Ectodermal cell (in vitro differentiated cells): ENCODE results near the gene GADD45G.

ENCODE experiments used
- H3K27ac ChIP-seq: 2 replicates; pipeline ENCODE4 v1.7.0; 2013; ENCODE audit warnings: mild to moderate bottlenecking, low read depth, low read length; ENCODE audit not compliant: insufficient read depth, poor library complexity, severe bottlenecking
- H3K27me3 ChIP-seq: 2 replicates; pipeline ENCODE4 v1.7.0; 2013; ENCODE audit warnings: mild to moderate bottlenecking, low read length; ENCODE audit not compliant: insufficient read depth, control insufficient read depth, poor library complexity, severe bottlenecking
- H3K36me3 ChIP-seq: one replicate; pipeline ENCODE4 v1.7.0; 2013; ENCODE audit warnings: low read length; ENCODE audit not compliant: control insufficient read depth, insufficient read depth
- H3K4me1 ChIP-seq: one replicate; pipeline ENCODE4 v1.7.0; 2013; ENCODE audit warnings: low read length; ENCODE audit not compliant: control insufficient read depth, insufficient read depth
- H3K4me3 ChIP-seq: 2 replicates; pipeline ENCODE4 v1.7.0; 2013; ENCODE audit warnings: low read depth, low read length, control low read depth; ENCODE audit not compliant: insufficient read depth
- H3K9me3 ChIP-seq: 2 replicates; pipeline ENCODE4 v1.7.0; 2013; ENCODE audit warnings: mild to moderate bottlenecking, low read length, moderate library complexity; ENCODE audit not compliant: control insufficient read depth
- WGBS, 2 experiments: methylation state at CpG; one replicate each; pipeline ENCODE4 v1.1.7; 2013; ENCODE audit warnings: missing lambda C conversion rate in 2 of 2; 5-methylcytosine and 5-hydroxymethylcytosine counted together

GADD45G gene

DNA sequence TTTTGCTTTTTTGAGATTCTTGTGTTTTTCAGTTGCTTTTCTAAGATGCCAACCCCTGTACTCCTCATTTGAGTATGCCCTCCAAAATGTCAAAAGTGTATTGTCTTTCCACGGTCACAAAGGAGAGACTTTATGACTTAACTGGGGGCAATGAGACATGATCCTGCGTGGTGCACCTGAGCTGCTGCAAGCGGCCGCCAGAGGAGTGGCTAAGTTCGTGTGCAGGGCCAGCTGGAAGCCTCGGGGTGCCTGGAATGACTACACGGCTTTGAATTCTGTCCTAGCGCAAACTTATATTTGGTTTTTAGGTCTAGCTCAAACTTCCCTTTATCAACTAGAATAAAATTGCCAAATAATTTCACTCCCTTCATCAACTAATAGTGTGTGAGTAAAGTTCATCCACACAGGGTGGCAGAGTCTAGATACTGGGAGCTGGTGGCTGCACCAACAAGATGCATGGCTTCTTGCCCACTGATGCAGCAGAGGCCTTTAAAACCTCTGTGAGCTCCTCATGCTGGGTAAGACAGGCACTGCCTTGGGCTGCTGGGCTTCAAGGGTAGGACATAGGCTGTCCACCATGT lies 4.7 kb downstream of the GADD45G start:
- Histone ChIP-seq H3K4me1 (peaks cover 8% of the 10 kb centered on the region), H3K9me3 (no peaks in the 10 kb centered on the region), H3K36me3 (no peaks in the 10 kb centered on the region), H3K27me3 (peaks cover 52% of the 10 kb centered on the region), H3K27ac (no peak overlapping the region), H3K4me3 (no peak overlapping the region)
- WGBS, 2 experiments = 90 to 92% methylated on average over 8 of the region's 8 CpGs

DNA sequence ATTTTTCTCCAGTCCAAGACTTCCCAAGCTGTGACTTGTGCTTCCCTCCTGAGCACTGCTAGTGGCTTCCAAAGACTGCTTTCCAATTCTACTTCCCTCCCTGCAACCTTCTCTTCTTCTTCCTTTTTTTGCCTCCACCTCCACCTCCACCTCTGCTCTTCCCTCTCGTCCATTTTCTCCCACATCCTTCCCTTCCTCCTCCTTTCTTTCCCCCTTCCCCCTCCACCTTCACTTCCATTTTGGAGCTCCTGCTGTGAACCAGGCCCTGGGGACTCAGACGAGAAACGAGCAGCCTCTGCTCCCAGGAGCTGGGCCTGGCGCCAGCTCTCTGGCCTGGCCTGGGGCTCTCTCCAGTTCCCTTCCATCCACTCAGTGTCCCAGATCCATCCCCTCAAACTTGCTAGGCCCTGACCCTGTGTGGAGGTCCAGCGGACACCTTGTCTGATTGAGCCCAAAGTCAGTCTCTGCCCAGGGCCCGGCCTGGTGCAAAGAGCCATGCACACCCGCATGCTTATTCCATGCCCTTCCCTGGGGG lies 5.6 kb downstream of the GADD45G start:
- Histone ChIP-seq H3K4me3 (no peak overlapping the region), H3K27ac (no peak overlapping the region), H3K9me3 (no peaks in the 10 kb centered on the region), H3K36me3 (no peaks in the 10 kb centered on the region), H3K27me3 (peaks cover 46% of the 10 kb centered on the region), H3K4me1 (peaks cover 8% of the 10 kb centered on the region)
- 82 to 83% methylated on average over 7 of the region's 7 CpGs for WGBS, 2 experiments

DNA sequence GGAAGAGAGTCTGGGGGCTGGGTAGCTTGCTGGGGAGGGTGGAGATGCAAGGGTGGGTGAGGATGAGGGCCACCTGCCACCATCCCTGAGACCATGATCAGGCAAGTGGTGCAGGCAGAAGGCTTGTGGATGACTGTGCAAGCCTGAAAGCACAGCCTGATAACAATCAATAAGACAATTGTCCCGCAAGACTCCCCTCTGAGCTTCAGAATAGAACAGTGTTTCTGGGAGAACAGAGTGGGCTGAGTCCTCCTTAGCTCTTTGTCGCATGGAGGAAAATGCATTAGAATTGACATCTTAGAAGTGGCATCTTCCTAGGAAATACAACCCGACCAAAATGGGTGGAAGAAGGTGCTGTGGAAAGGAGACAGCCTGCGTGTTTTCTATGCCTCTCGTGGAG lies 6.6 kb downstream of the GADD45G start:
- Histone ChIP-seq H3K27me3 (peaks cover 36% of the 10 kb centered on the region), H3K27ac (no peak overlapping the region)
- 70 to 79% methylated on average over 5 of the region's 5 CpGs for WGBS, 2 experiments

DNA sequence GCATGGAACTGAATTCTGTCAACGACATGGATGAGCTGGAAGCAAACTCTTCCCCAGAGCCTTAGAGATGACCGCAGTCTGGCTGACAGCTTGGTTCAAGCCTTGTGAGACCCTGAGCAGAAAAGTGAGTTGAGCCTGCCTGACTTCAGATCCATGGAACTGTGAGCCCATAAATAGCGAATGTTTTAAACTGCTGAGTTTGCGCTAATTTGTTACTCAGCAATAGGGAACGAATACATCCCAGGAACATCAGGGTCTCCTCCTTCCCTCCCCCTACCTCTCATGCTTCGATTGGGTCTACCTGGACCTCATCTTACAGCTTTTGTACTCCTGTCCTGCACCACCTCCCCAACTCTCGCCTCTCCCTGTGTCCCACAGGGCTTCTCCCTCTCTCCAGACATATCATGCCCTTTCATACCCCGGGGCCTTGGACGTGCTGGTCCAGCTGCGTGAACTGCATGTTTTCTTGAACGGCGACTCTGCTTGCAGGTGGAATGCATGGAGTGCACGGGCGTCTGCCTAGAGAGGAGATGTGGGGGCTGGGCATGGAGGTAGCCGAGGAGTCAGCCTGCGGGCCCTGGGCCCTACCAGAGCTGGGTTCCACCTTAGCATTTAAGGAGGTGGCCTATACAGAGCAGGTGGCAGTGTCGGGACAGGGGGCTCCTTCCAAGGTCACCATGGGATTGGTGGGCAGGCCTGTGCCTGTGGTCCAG lies 7.9 kb downstream of the GADD45G start:
- Histone ChIP-seq H3K27ac (no peak overlapping the region), H3K4me1 (no peaks in the 10 kb centered on the region), H3K36me3 (no peaks in the 10 kb centered on the region), H3K4me3 (no peak overlapping the region), H3K9me3 (no peaks in the 10 kb centered on the region), H3K27me3 (peaks cover 24% of the 10 kb centered on the region)
- 95% methylated on average over 17 of the region's 17 CpGs for WGBS, 2 experiments

More for the DNA sequence above, 6.6 kb downstream of the GADD45G start:
- Histone ChIP-seq H3K4me3 (no peak overlapping the region), H3K36me3 (no peaks in the 10 kb centered on the region), H3K9me3 (no peaks in the 10 kb centered on the region), H3K4me1 (peaks cover 7% of the 10 kb centered on the region)

DNA sequence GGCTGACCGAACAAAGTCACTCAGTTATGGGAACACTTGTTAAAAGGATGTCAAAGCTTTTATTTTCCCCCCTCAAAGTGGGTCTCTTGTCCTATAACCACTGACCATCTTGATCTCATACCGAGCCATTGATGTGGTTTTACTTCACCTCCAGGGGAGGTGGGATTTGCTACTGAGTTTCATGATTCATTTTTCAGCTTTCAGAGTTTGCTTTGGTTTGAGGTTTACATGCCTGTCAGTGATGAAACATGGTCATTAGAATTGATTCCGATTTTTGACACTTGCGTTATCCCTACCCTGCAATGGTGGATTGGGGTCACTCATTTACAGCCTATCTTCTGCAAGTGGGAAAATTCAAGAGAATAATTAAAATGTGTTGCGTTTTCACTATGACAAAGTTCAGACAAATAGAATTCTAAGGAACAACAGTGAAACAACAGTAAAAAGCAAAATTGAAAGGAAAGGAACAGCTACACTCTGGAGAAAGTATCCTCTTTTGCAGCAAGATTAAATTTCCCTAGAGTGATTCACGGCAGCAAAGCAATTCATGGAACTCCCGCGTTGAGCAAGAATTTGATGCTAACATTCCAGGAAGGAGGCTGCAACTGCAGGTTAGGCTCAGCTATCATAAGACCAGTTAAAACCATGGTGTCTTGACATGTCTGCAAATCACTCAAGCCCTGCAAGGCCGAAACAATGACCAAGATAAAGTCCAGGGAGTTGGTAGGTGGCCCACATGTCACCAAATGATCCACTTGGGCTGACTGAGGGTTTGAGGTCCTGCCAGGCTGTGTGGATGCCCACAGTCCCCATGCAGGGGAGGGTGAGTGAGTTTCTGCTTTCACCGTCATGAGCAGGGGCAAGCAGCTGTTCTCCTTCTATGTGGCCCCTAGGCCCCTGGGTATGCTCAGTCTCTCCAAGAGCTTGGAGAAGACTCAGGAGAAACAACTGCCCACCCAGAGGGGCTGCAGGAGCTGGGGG lies 9.4 kb downstream of the GADD45G start:
- 91 to 93% methylated on average over 10 of the region's 10 CpGs for WGBS, 2 experiments
- Histone ChIP-seq H3K27ac (no peak overlapping the region), H3K4me3 (no peak overlapping the region), H3K9me3 (no peaks in the 10 kb centered on the region), H3K4me1 (peaks cover 5% of the 10 kb centered on the region), H3K27me3 (peaks cover 10% of the 10 kb centered on the region), H3K36me3 (no peaks in the 10 kb centered on the region)

DNA sequence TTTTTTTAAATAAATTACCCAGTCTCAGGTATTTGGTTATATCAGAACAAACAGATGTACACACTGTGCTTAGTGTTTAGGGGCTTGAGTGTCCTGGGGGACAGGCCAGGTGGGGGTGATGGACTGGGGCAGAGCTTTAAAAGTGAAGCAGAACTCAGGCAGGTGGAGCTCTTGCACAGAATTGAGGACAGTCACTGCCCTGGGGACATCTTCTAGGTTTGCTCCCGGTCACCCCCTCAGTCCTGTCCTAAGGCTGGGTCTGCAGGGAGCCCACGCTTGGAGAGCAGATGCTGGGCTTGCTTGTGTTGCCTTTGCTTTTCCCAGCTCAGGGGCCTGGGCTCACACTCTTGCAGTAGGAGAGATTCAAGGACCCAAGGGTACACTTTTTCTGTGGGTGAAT lies 10.8 kb downstream of the GADD45G start:
- H3K27ac ChIP-seq = no peak overlapping the region
- H3K9me3 ChIP-seq = no peaks in the 10 kb centered on the region
- H3K27me3 ChIP-seq = no peaks in the 10 kb centered on the region
- H3K4me3 ChIP-seq = no peak overlapping the region
- no peaks in the 10 kb centered on the region for H3K36me3 ChIP-seq
- WGBS, 2 experiments = 92 to 93% methylated on average over 2 of the region's 2 CpGs
- peaks cover 8% of the 10 kb centered on the region for H3K4me1 ChIP-seq

DNA sequence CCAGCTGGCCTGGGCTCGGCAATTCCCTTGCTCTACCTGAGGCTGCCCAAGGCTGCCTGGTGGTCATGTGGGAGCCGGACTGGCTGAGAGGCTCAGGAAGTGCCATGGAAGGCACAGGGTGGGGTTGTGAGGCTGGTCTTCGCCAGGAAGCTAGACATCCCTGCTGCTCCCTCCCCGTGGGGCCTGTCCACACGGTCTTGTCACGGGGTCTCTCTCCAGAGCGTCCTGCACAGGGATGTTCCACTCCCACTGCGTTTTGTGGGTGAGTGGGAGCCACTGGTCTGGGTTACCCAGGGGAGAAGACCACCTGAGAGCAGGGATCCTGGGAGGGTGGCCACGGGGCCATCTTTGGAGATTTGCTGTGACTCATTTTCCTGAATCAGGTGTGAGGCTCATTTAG lies 11.6 kb downstream of the GADD45G start:
- Histone ChIP-seq H3K36me3 (no peaks in the 10 kb centered on the region), H3K4me1 (peaks cover 8% of the 10 kb centered on the region), H3K27ac (no peak overlapping the region), H3K27me3 (no peaks in the 10 kb centered on the region), H3K4me3 (no peak overlapping the region), H3K9me3 (no peaks in the 10 kb centered on the region)
- 93 to 94% methylated on average over 9 of the region's 9 CpGs for WGBS, 2 experiments

DNA sequence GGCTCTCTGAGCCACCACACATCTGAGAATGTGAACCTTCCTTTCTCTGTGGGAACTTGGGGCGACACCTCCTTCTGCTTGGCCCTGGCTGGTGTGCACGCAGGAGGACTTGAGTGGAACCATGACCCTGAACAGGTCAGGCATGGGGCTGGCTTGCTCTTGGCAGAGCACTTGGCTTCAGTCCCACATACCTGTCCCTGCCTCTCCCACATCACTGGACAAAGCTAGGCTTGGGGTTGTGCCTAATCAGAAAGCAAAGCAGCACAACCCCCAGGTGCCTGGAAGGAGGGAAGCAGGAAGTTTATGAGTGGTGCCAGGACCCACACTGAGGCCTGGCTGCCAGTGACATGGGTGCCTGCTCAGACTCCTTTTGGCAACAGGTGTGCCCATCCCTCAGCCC lies 13.2 kb downstream of the GADD45G start:
- peaks cover 13% of the 10 kb centered on the region for H3K4me1 ChIP-seq
- H3K4me3 ChIP-seq = no peak overlapping the region
- 89 to 94% methylated on average over 2 of the region's 2 CpGs for WGBS, 2 experiments
- no peak overlapping the region for H3K27ac ChIP-seq
- no peaks in the 10 kb centered on the region for H3K27me3 ChIP-seq
- no peaks in the 10 kb centered on the region for H3K9me3 ChIP-seq
- no peaks in the 10 kb centered on the region for H3K36me3 ChIP-seq

DNA sequence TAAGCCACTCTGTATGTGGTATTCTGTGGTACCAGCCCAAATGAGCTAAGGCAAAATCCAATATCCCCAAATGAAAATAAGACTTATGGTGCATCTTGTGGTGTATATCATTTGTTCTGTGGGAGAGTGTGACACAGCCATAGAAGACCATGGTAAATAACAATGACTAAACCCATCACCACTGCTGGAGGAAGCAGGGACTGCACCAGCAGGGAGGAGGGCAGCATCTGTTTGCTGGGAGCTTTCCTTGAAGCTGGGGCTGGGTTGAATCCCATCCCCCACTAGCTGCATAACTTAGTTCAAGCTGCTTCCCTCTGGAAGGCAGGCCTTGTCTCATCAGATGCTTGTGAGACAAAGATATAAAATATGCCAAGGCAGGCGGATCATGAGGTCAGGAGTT lies 14.2 kb downstream of the GADD45G start:
- H3K9me3 ChIP-seq = no peaks in the 10 kb centered on the region
- no peak overlapping the region for H3K27ac ChIP-seq
- no peak overlapping the region for H3K4me3 ChIP-seq
- 40 to 84% methylated on average over 1 of the region's 1 CpG for WGBS, 2 experiments
- H3K4me1 ChIP-seq = peaks cover 21% of the 10 kb centered on the region
- no peaks in the 10 kb centered on the region for H3K36me3 ChIP-seq
- H3K27me3 ChIP-seq = no peaks in the 10 kb centered on the region
